Retinal pigment epithelial cell (primary cell): ENCODE measurements around the gene NRF1.

ENCODE experiments used
- DNase-seq: peaks from one replicate; pipeline ENCODE4 v3.0.0-alpha.2; 2010; ENCODE audit warnings: low read depth
- H3K4me3 ChIP-seq: 2 replicates; pipeline ENCODE4 v1.5.1; 2011; ENCODE audit warnings: mild to moderate bottlenecking, low read length, control low read depth, moderate library complexity
- TF ChIP-seq, protein P1 (sequence below): conservative IDR thresholded peaks from 2 replicates; pipeline ENCODE4 v1.5.1; 2011; ENCODE audit warnings: low read depth, low read length, control low read depth, inconsistent platforms

NRF1 gene

GRCh38 chr7:129724796-129725195 is 113.3 kb downstream of the NRF1 start:
- TF ChIP-seq, protein P1, sequence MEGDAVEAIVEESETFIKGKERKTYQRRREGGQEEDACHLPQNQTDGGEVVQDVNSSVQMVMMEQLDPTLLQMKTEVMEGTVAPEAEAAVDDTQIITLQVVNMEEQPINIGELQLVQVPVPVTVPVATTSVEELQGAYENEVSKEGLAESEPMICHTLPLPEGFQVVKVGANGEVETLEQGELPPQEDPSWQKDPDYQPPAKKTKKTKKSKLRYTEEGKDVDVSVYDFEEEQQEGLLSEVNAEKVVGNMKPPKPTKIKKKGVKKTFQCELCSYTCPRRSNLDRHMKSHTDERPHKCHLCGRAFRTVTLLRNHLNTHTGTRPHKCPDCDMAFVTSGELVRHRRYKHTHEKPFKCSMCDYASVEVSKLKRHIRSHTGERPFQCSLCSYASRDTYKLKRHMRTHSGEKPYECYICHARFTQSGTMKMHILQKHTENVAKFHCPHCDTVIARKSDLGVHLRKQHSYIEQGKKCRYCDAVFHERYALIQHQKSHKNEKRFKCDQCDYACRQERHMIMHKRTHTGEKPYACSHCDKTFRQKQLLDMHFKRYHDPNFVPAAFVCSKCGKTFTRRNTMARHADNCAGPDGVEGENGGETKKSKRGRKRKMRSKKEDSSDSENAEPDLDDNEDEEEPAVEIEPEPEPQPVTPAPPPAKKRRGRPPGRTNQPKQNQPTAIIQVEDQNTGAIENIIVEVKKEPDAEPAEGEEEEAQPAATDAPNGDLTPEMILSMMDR, result no peak

DNA sequence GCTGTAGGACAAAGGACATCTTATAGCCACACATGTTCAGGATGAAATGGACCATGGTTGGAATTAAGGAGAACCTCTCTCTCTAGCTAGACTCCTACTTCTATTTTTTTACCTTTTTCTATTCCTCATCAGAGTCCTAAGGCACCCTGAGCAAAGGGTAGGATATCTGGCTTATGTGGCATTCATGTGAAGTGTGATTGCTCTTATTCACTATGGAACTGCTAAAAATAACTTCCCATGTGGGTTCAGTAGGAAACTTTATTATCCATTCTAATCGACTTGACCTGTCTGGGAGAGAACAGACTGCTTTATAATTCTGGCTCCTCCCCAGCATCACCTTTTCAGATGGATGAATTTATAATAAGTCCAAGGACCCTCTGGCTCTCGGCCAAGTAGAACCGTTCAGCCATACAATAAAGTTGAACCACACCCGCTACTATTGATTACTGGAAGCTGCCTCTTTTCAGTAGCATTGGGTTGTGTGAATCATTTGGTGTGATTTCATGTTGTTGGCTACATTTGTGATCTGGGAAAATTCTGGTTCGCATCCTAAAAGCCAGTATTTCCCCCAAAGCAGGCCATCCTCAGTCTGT is 117.5 kb downstream of the NRF1 start:
- H3K4me3 ChIP-seq, result no peak overlapping the region
- TF ChIP-seq, protein P1, result no peak
- DNase-seq, result no peak

More at GRCh38 chr7:129724796-129725195, 113.3 kb downstream of the NRF1 start:
- DNase-seq, result no peak
- no peak overlapping the region for H3K4me3 ChIP-seq

DNA sequence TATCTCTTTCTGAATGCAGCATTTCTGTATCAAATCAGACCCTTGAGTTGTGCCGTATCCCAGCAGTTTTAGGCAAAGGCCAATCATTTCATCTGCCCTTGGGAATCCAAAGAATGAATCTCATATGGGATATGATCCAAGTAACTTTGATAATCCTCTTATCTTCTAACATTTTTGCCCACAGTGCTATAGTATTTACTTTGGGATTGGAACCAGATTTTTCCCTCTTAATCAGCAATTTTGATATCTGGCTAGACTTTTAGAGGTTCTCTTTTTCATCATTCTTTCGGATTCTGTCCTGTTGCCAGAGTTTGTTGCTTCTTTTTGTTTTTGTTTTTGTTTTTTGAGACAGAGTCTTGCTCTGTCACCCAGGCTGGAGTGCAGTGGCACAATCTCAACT is 118.0 kb downstream of the NRF1 start:
- DNase-seq, result no peak
- TF ChIP-seq, protein P1, result no peak
- no peak overlapping the region for H3K4me3 ChIP-seq

DNA sequence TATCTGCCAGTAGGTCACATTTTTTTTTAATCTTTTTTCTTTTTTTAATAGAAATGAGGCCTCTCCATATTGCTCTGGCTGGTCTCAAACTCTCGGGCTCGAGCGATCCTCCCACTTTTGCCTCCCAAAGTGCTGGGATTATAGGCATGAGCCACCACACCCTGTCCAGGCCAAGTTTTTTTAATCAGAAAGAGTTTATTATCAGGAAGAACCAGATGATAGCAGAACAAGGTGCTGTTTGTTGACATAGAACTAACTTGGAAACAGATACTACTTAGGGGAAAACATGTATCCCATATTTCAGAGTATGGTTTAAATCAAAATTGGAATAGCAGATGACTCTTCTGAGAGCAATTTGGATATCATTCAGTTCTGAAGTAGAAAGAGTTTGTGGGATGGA is 118.6 kb downstream of the NRF1 start:
- H3K4me3 ChIP-seq, result no peak overlapping the region
- no peak for DNase-seq
- TF ChIP-seq, protein P1, result no peak

GRCh38 chr7:129734400-129734799 is 122.9 kb downstream of the NRF1 start:
- H3K4me3 ChIP-seq, result no peak overlapping the region
- TF ChIP-seq, protein P1, result no peak
- DNase-seq, result no peak

DNA sequence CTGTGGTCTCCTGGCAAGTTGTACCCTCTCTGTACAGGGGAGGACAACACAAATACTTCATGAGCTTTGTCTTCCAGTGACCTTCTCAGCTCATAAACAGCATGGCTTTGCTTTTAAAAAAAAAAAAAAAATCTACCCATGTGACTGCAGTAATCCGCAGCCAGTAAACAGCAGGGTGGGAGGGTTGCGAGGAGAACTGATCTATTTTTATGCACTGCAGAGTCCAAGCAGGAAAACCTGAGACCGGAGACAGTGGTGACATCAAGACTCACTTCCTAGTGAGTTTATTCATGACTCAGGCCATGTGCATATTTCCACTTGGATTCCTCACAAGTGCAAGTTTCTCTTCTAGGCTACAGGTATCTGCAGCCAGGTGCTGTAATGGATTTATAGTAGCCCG is 127.9 kb downstream of the NRF1 start:
- H3K4me3 ChIP-seq, result no peak overlapping the region
- peak; percentile 82 for DNase-seq
- TF ChIP-seq, protein P1, result no peak

- H3K4me3 ChIP-seq, result no peak overlapping the region
- TF ChIP-seq, protein P1, result no peak
These were observed 129.3 kb downstream of the NRF1 start for GRCh38 chr7:129740574-129741410.

More at GRCh38 chr7:129740574-129741410, 129.3 kb downstream of the NRF1 start:
- DNase-seq, result no peak
